OCI-LY7 (cell line): ENCODE data around the gene NFIX.

Experiments used
- CTCF ChIP-seq: fragments of 200-600 bp; sonication (generic); conservative IDR thresholded peaks from 2 replicates; pipeline ENCODE4 v1.5.1; 2014; ENCODE audit warnings: mild to moderate bottlenecking, antibody characterized with exemption, low read length, moderate library complexity, mixed read lengths
- EZH2phosphoT487 ChIP-seq: fragments of 200-600 bp; sonication (generic); IDR thresholded peaks from 2 replicates; pipeline ENCODE4 v1.6.1; 2018; ENCODE audit warnings: low read depth, borderline replicate concordance, mild to moderate bottlenecking, mixed run types, antibody characterized with exemption, low read length, moderate library complexity, mixed read lengths

- TF ChIP-seq CTCF (no peak), EZH2phosphoT487 (no peak)
These were observed 94.7 kb downstream of the NFIX start for GRCh38 chr19:13089857-13090507.
